ENCODE results near the gene SNX7. TPM values are rescaled to one million over a fixed set of nuclear protein-coding genes. Genes with fewer than 3 reads are reported as not detected.
A peak's percentile ranks its signal among the peaks of the same experiment; 100 is the strongest.

SNX7 gene
- total RNA-seq, 1 donor from 2014 or later = 29.7 TPM

DNA sequence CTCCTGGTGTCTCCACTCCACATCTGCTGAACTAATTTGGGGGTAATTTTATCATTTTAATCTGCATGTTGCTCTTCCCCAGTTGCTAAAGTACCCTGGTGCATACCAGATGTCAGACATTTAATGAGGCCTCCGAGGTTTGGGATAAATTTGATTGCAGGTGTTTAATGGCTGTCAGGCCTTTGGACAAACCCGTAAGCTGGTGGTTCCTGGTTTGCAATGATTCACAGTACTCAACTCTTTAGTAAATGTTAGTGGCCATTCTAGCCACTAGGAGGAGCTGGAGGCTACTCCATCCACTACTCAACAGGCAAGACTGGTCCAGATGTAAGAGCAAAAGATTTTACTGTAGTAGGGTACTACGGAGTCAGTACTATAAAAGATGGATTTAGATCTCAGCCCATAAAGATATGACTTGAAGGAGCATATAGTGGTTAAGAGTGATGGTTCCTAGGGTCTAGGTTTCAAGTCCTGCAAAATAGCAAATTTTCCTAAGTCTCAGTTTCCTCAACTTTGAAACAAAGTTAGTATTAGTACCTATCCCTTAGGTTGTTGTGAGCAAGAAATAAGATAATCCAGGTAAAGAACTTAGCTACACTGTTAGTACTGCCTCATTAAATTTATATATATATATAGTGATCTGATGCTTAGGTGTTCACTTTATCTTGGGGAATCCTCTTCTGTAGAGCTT lies 132.8 kb downstream of the SNX7 start:
- H3K27ac Mint-ChIP-seq = no peak overlapping the region
- DNase-seq (ENCODE audit: low spot score, unreplicated experiment) = no peak
- TF ChIP-seq, protein P1, sequence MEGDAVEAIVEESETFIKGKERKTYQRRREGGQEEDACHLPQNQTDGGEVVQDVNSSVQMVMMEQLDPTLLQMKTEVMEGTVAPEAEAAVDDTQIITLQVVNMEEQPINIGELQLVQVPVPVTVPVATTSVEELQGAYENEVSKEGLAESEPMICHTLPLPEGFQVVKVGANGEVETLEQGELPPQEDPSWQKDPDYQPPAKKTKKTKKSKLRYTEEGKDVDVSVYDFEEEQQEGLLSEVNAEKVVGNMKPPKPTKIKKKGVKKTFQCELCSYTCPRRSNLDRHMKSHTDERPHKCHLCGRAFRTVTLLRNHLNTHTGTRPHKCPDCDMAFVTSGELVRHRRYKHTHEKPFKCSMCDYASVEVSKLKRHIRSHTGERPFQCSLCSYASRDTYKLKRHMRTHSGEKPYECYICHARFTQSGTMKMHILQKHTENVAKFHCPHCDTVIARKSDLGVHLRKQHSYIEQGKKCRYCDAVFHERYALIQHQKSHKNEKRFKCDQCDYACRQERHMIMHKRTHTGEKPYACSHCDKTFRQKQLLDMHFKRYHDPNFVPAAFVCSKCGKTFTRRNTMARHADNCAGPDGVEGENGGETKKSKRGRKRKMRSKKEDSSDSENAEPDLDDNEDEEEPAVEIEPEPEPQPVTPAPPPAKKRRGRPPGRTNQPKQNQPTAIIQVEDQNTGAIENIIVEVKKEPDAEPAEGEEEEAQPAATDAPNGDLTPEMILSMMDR (IDR thresholded peaks at IDR 0.05; ENCODE audit: unreplicated experiment) = peak; percentile 84

DNA sequence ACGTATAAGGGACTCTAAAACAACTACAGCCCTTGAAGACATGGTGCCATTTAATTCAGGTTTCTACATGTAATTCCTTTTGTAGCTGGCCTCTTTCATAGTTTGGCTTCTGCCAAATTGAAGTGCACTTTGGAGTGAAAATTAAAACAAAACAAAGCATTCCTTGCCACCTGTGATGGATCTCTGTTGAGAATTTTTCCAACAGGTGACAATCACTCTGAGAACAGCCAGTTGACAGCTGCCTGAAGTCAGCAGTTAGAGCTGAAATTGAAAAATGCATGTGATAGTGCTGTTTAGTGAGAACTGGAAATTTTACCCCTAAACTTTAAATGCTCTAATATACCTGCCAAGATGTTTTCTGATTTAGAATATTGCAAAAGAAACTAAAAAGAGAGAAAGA lies 134.5 kb downstream of the SNX7 start:
- no peaks in the 10 kb centered on the region for H3K36me3 Mint-ChIP-seq (ENCODE audit: insufficient read depth)
- peaks cover 4% of the 10 kb centered on the region for H3K9me3 Mint-ChIP-seq (ENCODE audit: low read depth)
- TF ChIP-seq, protein P1 (IDR thresholded peaks at IDR 0.05; ENCODE audit: unreplicated experiment) = no peak
- H3K27ac Mint-ChIP-seq = no peak overlapping the region
- H3K4me3 Mint-ChIP-seq (ENCODE audit: low read depth) = no peak overlapping the region
- no peaks in the 10 kb centered on the region for H3K27me3 Mint-ChIP-seq
- peaks cover 3% of the 10 kb centered on the region for H3K4me1 Mint-ChIP-seq (ENCODE audit: low read depth)
- DNase-seq (ENCODE audit: low spot score, unreplicated experiment) = no peak

More for the DNA sequence above, 132.8 kb downstream of the SNX7 start:
- no peaks in the 10 kb centered on the region for H3K27me3 Mint-ChIP-seq
- no peaks in the 10 kb centered on the region for H3K36me3 Mint-ChIP-seq (ENCODE audit: insufficient read depth)
- no peak overlapping the region for H3K4me3 Mint-ChIP-seq (ENCODE audit: low read depth)
- peaks cover 3% of the 10 kb centered on the region for H3K4me1 Mint-ChIP-seq (ENCODE audit: low read depth)
- peaks cover under 1% of the 10 kb centered on the region for H3K9me3 Mint-ChIP-seq (ENCODE audit: low read depth)

DNA sequence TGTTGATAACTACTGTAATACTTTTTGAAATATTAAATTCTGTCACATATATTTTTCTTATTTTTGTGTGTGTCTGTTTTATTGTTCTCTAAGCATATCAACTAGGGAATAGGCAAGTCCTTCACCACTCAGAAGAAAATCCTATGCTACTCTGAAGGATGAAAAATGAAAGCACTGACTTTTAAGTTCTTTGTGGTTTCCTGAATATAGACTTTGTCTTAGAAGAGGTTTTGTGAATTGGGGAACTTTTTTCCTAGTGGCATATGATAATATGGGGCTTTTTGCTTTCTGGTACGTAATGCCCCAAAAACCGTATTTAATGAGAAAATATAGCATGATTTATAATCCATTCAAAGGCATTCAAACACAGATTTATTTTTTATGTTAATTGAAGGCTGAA lies 136.0 kb downstream of the SNX7 start:
- DNase-seq (ENCODE audit: low spot score, unreplicated experiment) = no peak
- no peaks in the 10 kb centered on the region for H3K36me3 Mint-ChIP-seq (ENCODE audit: insufficient read depth)
- no peak overlapping the region for H3K27ac Mint-ChIP-seq
- H3K4me1 Mint-ChIP-seq (ENCODE audit: low read depth) = peaks cover 3% of the 10 kb centered on the region
- TF ChIP-seq, protein P1 (IDR thresholded peaks at IDR 0.05; ENCODE audit: unreplicated experiment) = no peak
- H3K9me3 Mint-ChIP-seq (ENCODE audit: low read depth) = peaks cover 4% of the 10 kb centered on the region
- H3K27me3 Mint-ChIP-seq = no peaks in the 10 kb centered on the region
- no peak overlapping the region for H3K4me3 Mint-ChIP-seq (ENCODE audit: low read depth)

All from progenitor cell of endocrine pancreas (in vitro differentiated cells).